Endothelial cell of umbilical vein (primary cell): ENCODE results near the gene MYCBP2. TPM values are rescaled to one million over a fixed set of nuclear protein-coding genes. Genes with fewer than 3 reads are reported as not detected.

ENCODE experiments used
- BruUV-seq: library from RNA; stranded (reverse); fragments of 400-500 nt; replicated peaks from 2 replicates; lab custom pipeline; 2021; lab: Mats Ljungman, UMichigan
- CTCF ChIA-PET: fragments of 300-600, 350-600 bp; sonication (Branson Sonifier 250); formaldehyde crosslinking; loops from one replicate; lab custom pipeline; 2021; ENCODE audit warnings: antibody characterized with exemption, inconsistent platforms; lab: Charles Lee
- POLR2A ChIA-PET: fragments of 300-600, 350-600 bp; sonication (Branson Sonifier 250); formaldehyde crosslinking; loops from one replicate; lab custom pipeline; 2021; ENCODE audit warnings: antibody characterized with exemption, inconsistent platforms; lab: Charles Lee
- DNase-seq: peaks from one replicate; pipeline ENCODE4 v3.0.0-alpha.2; 2011; ENCODE audit warnings: low read depth, low spot score
- FAIRE-seq: peaks from 2 replicates; lab custom pipeline; 2011; peaks lifted over from hg19 to GRCh38; lab: Jason Lieb, UNC
- H2AFZ ChIP-seq: 2 replicates; pipeline ENCODE4 v1.6.0; 2012; ENCODE audit warnings: low read depth, low read length, control low read depth, inconsistent platforms
- H3K27ac ChIP-seq: 2 replicates; pipeline ENCODE4 v1.5.1; 2011; ENCODE audit warnings: low read depth, mild to moderate bottlenecking, control low read depth, low read length, moderate library complexity; ENCODE audit not compliant: insufficient read depth
- H3K27me3 ChIP-seq, 2 experiments: 2 replicates each; pipeline versions ENCODE4 v1.6.0 to v1.6.1; 2011; ENCODE audit warnings: low read length in 2 of 2, mixed read lengths in 1 of 2; ENCODE audit not compliant: control insufficient read depth in 2 of 2, insufficient read depth in 2 of 2
- H3K36me3 ChIP-seq, 2 experiments: 2 replicates in 1 of 2; 3 replicates in 1 of 2; pipeline ENCODE4 v1.5.1; 2011; ENCODE audit warnings: low read length in 2 of 2, mild to moderate bottlenecking in 1 of 2, moderate library complexity in 1 of 2; ENCODE audit not compliant: control insufficient read depth in 2 of 2, insufficient read depth in 2 of 2; ENCODE audit errors: extremely low read depth in 1 of 2
- H3K4me1 ChIP-seq: 3 replicates; pipeline ENCODE4 v1.5.1; 2011; ENCODE audit warnings: mild to moderate bottlenecking, low read length; ENCODE audit not compliant: control insufficient read depth, insufficient read depth; ENCODE audit errors: extremely low read depth
- H3K4me2 ChIP-seq: 2 replicates; pipeline ENCODE4 v1.6.1; 2011; ENCODE audit warnings: low read length, control low read depth, mixed read lengths; ENCODE audit not compliant: insufficient read depth
- H3K4me3 ChIP-seq, 3 experiments: fragments of 200-600 bp in 1 of 3; sonication (generic), shearing (Covaris generic) in 1 of 3; replicated peaks in 1 of 3; 2 replicates each; pipeline ENCODE4 v1.5.1; 2011 to 2016; ENCODE audit warnings: control low read depth in 3 of 3, low read length in 3 of 3, mild to moderate bottlenecking in 2 of 3, inconsistent platforms in 1 of 3, low read depth in 1 of 3, moderate library complexity in 1 of 3; ENCODE audit not compliant: insufficient read depth in 1 of 3
- H3K79me2 ChIP-seq: 2 replicates; pipeline ENCODE4 v1.6.0; 2012; ENCODE audit warnings: low read length, inconsistent platforms; ENCODE audit not compliant: control insufficient read depth, insufficient read depth
- H3K9ac ChIP-seq: replicated peaks from 2 replicates; pipeline ENCODE3; 2011; ENCODE audit warnings: low read length, control low read depth; ENCODE audit not compliant: insufficient read depth; ENCODE audit errors: extremely low read depth
- H3K9me1 ChIP-seq: replicated peaks from 3 replicates; pipeline ENCODE4 v1.6.0; 2011; ENCODE audit warnings: mild to moderate bottlenecking, low read length; ENCODE audit not compliant: control insufficient read depth, insufficient read depth; ENCODE audit errors: extremely low read depth
- H3K9me3 ChIP-seq: replicated peaks from 2 replicates; pipeline ENCODE4 v1.5.1; 2012; ENCODE audit warnings: low read length, inconsistent platforms; ENCODE audit not compliant: control insufficient read depth, insufficient read depth
- H4K20me1 ChIP-seq: replicated peaks from 2 replicates; pipeline ENCODE3; 2011; ENCODE audit warnings: mild to moderate bottlenecking, low read length; ENCODE audit not compliant: control insufficient read depth, insufficient read depth; ENCODE audit errors: extremely low read depth
- CTCF ChIP-seq, 2 donors: IDR thresholded peaks; 1 replicate in 1 of 2; 2 replicates in 1 of 2; pipeline ENCODE4 v1.5.1; 2011; ENCODE audit warnings: low read length in 2 of 2, mild to moderate bottlenecking in 2 of 2, moderate library complexity in 2 of 2, control low read depth in 1 of 2, inconsistent platforms in 1 of 2, low read depth in 1 of 2; ENCODE audit not compliant: insufficient read depth in 1 of 2; ENCODE audit errors: extremely low read depth in 1 of 2
- EZH2 ChIP-seq: IDR thresholded peaks from 2 replicates; pipeline ENCODE4 v1.6.1; 2012; ENCODE audit warnings: borderline replicate concordance, low read depth, mild to moderate bottlenecking, moderate library complexity, low read length, inconsistent platforms; ENCODE audit not compliant: severe bottlenecking
- FOS ChIP-seq: IDR thresholded peaks from 2 replicates; pipeline ENCODE4 v1.6.1; 2011; ENCODE audit warnings: mild to moderate bottlenecking, low read length, moderate library complexity, borderline replicate concordance; ENCODE audit not compliant: insufficient read depth
- GATA2 ChIP-seq: IDR thresholded peaks from 2 replicates; pipeline ENCODE4 v1.7.0; 2011; ENCODE audit warnings: low read depth, mild to moderate bottlenecking, moderate library complexity, mixed read lengths, low read length; ENCODE audit not compliant: insufficient read length, insufficient read depth
- JUN ChIP-seq: IDR thresholded peaks from 2 replicates; pipeline ENCODE4 v1.6.1; 2011; ENCODE audit warnings: borderline replicate concordance, low read depth; ENCODE audit not compliant: insufficient read length, insufficient read depth
- MAX ChIP-seq: IDR thresholded peaks from 2 replicates; pipeline ENCODE4 v1.6.1; 2011; ENCODE audit not compliant: insufficient read depth, insufficient read length
- MYC ChIP-seq: IDR thresholded peaks from one replicate; pipeline ENCODE4 v1.6.1; 2011; ENCODE audit warnings: mild to moderate bottlenecking, low read depth, low read length
- POLR2A ChIP-seq: IDR thresholded peaks from 2 replicates; pipeline ENCODE4 v1.6.1; 2012; ENCODE audit warnings: low read depth, mild to moderate bottlenecking, control low read depth, low read length
- POLR2AphosphoS5 ChIP-seq: IDR thresholded peaks from 2 replicates; pipeline ENCODE4 v1.6.1; 2012; ENCODE audit warnings: low read depth, mild to moderate bottlenecking, control low read depth, low read length, moderate library complexity; ENCODE audit not compliant: insufficient read depth
- dilution Hi-C: fragments of 300-500 bp; cut with MboI; formaldehyde crosslinking; loops from one replicate; pipeline ENCODE4 v1.15.0; 2019; ENCODE audit warnings: low sequenced_read_pairs; ENCODE audit not compliant: extremely low pct_ligation_motif_present
- intact Hi-C: fragments of 100-400 bp; cut with micrococcal nuclease; formaldehyde crosslinking; loops from one replicate; pipeline ENCODE4 v1.10.0; 2022
- polyA plus RNA-seq, 4 experiments: library from polyadenylated mRNA; depleted of rRNA in 3 of 4; stranded (reverse) in 3 of 4; unstranded in 1 of 4; fragments of >200 nt; gene quantifications; 2 replicates each; pipeline versions ENCODE4 v1.2.1 to v1.2.3, GENCODE V29; 2011 to 2012; ENCODE audit warnings: missing spikeins in 1 of 4
- total RNA-seq: library from RNA; stranded (reverse); gene quantifications from 2 replicates; pipeline ENCODE4 v1.2.3, GENCODE V29; 2021

MYCBP2 gene
- total and polyA plus RNA-seq, 2 donors (not counting 3 experiments of a cell fraction or from before 2014, with no cell fraction given) = 30.5 to 89.8 TPM

- CTCF ChIA-PET = interaction anchor here (0.6 kb wide), 1 partner anchor 371 kb away, joined by 3 read pairs; no protein-coding TSS in a partner anchor
- Histone ChIP-seq H3K4me3 (no peak overlapping the region), H3K4me2 (no peak overlapping the region), H3K27ac (no peak overlapping the region), H3K9me3 (no peaks in the 10 kb centered on the region), H3K4me1 (no peaks in the 10 kb centered on the region), H3K79me2 (no peaks in the 10 kb centered on the region), H2AFZ (no peak overlapping the region), H3K27me3 (no peaks in the 10 kb centered on the region), H4K20me1 (no peaks in the 10 kb centered on the region), H3K9ac (no peak overlapping the region), H3K9me1 (no peaks in the 10 kb centered on the region), H3K36me3 (no peaks in the 10 kb centered on the region)
- POLR2A ChIA-PET = no interaction called here
- intact Hi-C loops = no loop called here
- no peak for TF ChIP-seq JUN
- TF ChIP-seq GATA2 = no peak
- no peak for TF ChIP-seq EZH2
- TF ChIP-seq POLR2AphosphoS5 = no peak
- TF ChIP-seq POLR2A = no peak
- TF ChIP-seq FOS = no peak
- no peak for TF ChIP-seq MAX
- TF ChIP-seq MYC = no peak
- TF ChIP-seq CTCF (IDR thresholded peaks at IDR 0.05; ENCODE audit: extremely low read depth in 1 of 2, insufficient read depth in 1 of 2, low read depth in 1 of 2, low read length in 2 of 2) = no peak
- no TSS peak for BruUV-seq
- dilution Hi-C loops = no loop called here
- FAIRE-seq (no peak), DNase-seq (no peak)
Measured at GRCh38 chr13:77374339-77374738, 47.4 kb upstream of the MYCBP2 start.
